ENCODE measurements around the gene CELF2. TPM values are rescaled to one million over a fixed set of nuclear protein-coding genes. Genes with fewer than 3 reads are reported as not detected.

Gene CELF2
- total RNA-seq, 2 experiments from 2014 or later: 197 to 205 TPM

- ChIA-PET POLR2A (interaction anchor here (0.7 to 2.2 kb wide), 4 partner anchors 15 to 36 kb away, joined by 3 to 9 read pairs (median 5); no protein-coding TSS in a partner anchor), CTCF (no interaction called here)
- H3K27ac ChIP-seq (ENCODE audit: low read depth in 1 of 2, low read length in 2 of 2): no peak overlapping the region
- no peaks in the 10 kb centered on the region for H3K27me3 ChIP-seq (ENCODE audit: control insufficient read depth in 1 of 2, insufficient read depth in 2 of 2, low read length in 2 of 2)
- TF ChIP-seq CTCF (IDR thresholded peaks at IDR 0.05): no peak
- no peaks in the 10 kb centered on the region for H3K4me1 ChIP-seq (ENCODE audit: insufficient read depth, low read length)
- intact Hi-C loops (cut with DNase I, micrococcal nuclease): no loop called here
- no peaks in the 10 kb centered on the region for H3K9me3 ChIP-seq (ENCODE audit: control insufficient read depth in 1 of 2, insufficient read depth in 1 of 2, low read length in 2 of 2)
- no peak overlapping the region for H3K4me3 Mint-ChIP-seq
- H3K4me3 ChIP-seq (ENCODE audit: low read length): no peak overlapping the region
- H3K27ac Mint-ChIP-seq: no peak overlapping the region
- H3K9me3 Mint-ChIP-seq: peaks cover under 1% of the 10 kb centered on the region
- H3K36me3 ChIP-seq (ENCODE audit: insufficient read depth, low read length): no peaks in the 10 kb centered on the region
- DNase-seq: no peak
- no peaks in the 10 kb centered on the region for H3K27me3 Mint-ChIP-seq
- no peaks in the 10 kb centered on the region for H3K36me3 Mint-ChIP-seq (ENCODE audit: low read depth)
- ATAC-seq (ENCODE audit: poor library complexity): no peak
- peaks cover 64% of the 10 kb centered on the region for H3K4me1 Mint-ChIP-seq (ENCODE audit: low read depth)
Observed at GRCh38 chr10:11131112-11131639, 113.5 kb downstream of the CELF2 start.

- intact Hi-C loops (cut with DNase I, micrococcal nuclease): no loop called here
- no peak overlapping the region for H3K27ac Mint-ChIP-seq
- CTCF ChIA-PET: no interaction called here
Observed at GRCh38 chr10:11134411-11134810, 116.7 kb downstream of the CELF2 start.

GRCh38 chr10:11135709-11136108 is 118.0 kb downstream of the CELF2 start:
- ChIA-PET CTCF (no interaction called here), POLR2A (interaction anchor here (1.0 to 1.7 kb wide), 3 partner anchors 9 to 30 kb away, joined by 4 to 8 read pairs (median 4); no protein-coding TSS in a partner anchor)
- H3K27me3 ChIP-seq (ENCODE audit: control insufficient read depth in 1 of 2, insufficient read depth in 2 of 2, low read length in 2 of 2): no peaks in the 10 kb centered on the region
- no peak overlapping the region for H3K4me3 ChIP-seq (ENCODE audit: low read length)
- H3K27ac ChIP-seq (ENCODE audit: low read depth in 1 of 2, low read length in 2 of 2): no peak overlapping the region
- H3K9me3 Mint-ChIP-seq: no peaks in the 10 kb centered on the region
- H3K27ac Mint-ChIP-seq: no peak overlapping the region
- no peak for ATAC-seq (ENCODE audit: poor library complexity)
- H3K9me3 ChIP-seq (ENCODE audit: control insufficient read depth in 1 of 2, insufficient read depth in 1 of 2, low read length in 2 of 2): no peaks in the 10 kb centered on the region
- DNase-seq: no peak
- no peak overlapping the region for H3K4me3 Mint-ChIP-seq
- H3K4me1 ChIP-seq (ENCODE audit: insufficient read depth, low read length): peaks cover 5% of the 10 kb centered on the region
- no peaks in the 10 kb centered on the region for H3K36me3 Mint-ChIP-seq (ENCODE audit: low read depth)
- no peaks in the 10 kb centered on the region for H3K27me3 Mint-ChIP-seq
- no peak for TF ChIP-seq CTCF (IDR thresholded peaks at IDR 0.05)
- H3K36me3 ChIP-seq (ENCODE audit: insufficient read depth, low read length): no peaks in the 10 kb centered on the region
- peaks cover 67% of the 10 kb centered on the region for H3K4me1 Mint-ChIP-seq (ENCODE audit: low read depth)
- intact Hi-C loops (cut with DNase I, micrococcal nuclease): no loop called here

More at GRCh38 chr10:11134411-11134810, 116.7 kb downstream of the CELF2 start:
- Histone ChIP-seq H3K4me1 (ENCODE audit: insufficient read depth, low read length) (no peaks in the 10 kb centered on the region), H3K4me3 (ENCODE audit: low read length) (no peak overlapping the region), H3K9me3 (ENCODE audit: control insufficient read depth in 1 of 2, insufficient read depth in 1 of 2, low read length in 2 of 2) (no peaks in the 10 kb centered on the region), H3K36me3 (ENCODE audit: insufficient read depth, low read length) (no peaks in the 10 kb centered on the region), H3K27ac (ENCODE audit: low read depth in 1 of 2, low read length in 2 of 2) (no peak overlapping the region), H3K27me3 (ENCODE audit: control insufficient read depth in 1 of 2, insufficient read depth in 2 of 2, low read length in 2 of 2) (no peaks in the 10 kb centered on the region)
- Mint-ChIP-seq H3K9me3 (no peaks in the 10 kb centered on the region), H3K36me3 (ENCODE audit: low read depth) (no peaks in the 10 kb centered on the region), H3K4me3 (no peak overlapping the region), H3K4me1 (ENCODE audit: low read depth) (peaks cover 69% of the 10 kb centered on the region), H3K27me3 (no peaks in the 10 kb centered on the region)
- no peak for ATAC-seq (ENCODE audit: poor library complexity)
- POLR2A ChIA-PET: interaction anchor here (1.7 kb wide), 1 partner anchor 15 kb away, joined by 8 read pairs; no protein-coding TSS in a partner anchor
- TF ChIP-seq CTCF (IDR thresholded peaks at IDR 0.05): no peak
- no peak for DNase-seq
